GF-D8 (cell line): ENCODE data around the gene OR7G3.

Experiments used
- DNase-seq: peaks from one replicate; lab custom pipeline; 2025; lab: John Stamatoyannopoulos, UW

OR7G3 gene

DNA sequence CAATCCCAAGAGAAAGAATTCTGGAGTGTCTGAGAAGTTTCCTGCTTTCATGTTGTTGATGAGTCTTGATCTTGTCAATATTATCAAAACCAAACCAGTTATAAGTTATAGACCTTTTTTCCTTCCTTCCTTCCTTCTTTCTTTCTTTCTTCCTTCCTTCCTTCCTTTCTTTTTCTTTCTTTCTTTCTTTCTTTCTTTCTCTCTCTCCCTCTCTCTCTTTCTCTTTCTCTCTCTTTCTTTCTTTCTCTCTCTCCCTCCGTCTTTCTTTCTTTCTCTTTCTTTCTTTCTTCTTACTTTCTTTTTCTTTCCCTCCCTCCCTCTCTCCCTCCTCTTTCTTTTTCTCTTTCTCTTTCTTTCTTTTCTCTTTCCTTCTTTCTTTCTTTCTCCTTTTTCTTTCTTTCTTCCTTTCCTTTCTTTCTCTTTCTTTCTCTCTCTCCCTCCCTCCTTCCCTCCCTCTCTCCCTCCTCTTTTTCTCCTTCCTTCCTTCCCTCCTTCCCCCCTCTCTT lies at the start of gene OR7G3:
OR7G3 (minus strand) TSS at position 51 of the 506 bp plus-strand sequence; CDS start at position 51, 0 bp downstream.
- no peak for DNase-seq

DNA sequence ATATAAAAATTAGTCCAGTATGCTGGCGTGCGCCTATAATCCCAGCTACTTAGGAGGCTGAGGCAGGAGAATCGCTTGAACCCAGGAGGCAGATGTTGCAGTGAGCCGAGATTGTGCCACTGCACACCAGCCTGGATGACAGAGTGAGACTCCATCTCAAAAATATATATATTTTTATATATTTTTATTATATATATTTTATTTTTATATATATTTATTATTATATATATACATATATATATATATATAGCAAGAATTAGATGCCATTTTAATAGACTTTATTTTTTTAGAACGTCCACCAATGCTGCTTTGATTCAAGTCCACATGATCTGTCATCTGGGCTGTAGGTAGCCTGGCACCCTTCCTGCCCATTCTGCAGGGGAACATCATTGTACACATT lies 48.6 kb upstream of the OR7G3 start:
- DNase-seq = no peak

GRCh38 chr19:9171393-9171991 lies 44.7 kb upstream of the OR7G3 start:
- no peak for DNase-seq

- DNase-seq = no peak
Measured at GRCh38 chr19:9166846-9167245, 40.1 kb upstream of the OR7G3 start.

DNA sequence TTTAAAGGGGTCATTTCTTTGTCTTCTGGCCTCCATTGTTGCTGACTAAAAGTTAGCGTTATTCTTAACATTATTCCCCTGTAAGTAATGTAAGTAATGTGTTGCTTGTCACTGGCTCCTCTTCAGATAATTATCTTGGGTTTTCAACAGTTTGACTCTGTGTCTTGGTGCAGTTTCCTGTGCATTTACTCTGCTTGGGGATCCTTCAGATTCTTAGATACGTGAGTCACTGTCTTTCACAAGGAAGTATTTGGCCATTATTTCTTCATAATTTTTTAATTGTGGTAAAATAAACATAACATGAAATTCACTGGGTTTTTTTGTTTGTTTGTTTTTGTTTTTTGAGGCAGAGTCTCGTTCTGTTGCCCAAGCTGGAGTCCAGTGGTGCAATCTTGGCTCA lies 38.5 kb upstream of the OR7G3 start:
- no peak for DNase-seq

GRCh38 chr19:9161427-9161826 lies 34.7 kb upstream of the OR7G3 start:
- DNase-seq = no peak

- no peak for DNase-seq
Measured at GRCh38 chr19:9159891-9160290, 33.1 kb upstream of the OR7G3 start.

- no peak for DNase-seq
Measured at GRCh38 chr19:9156304-9156703, 29.6 kb upstream of the OR7G3 start.

- no peak for DNase-seq
Measured at GRCh38 chr19:9155591-9155990, 28.8 kb upstream of the OR7G3 start.

DNA sequence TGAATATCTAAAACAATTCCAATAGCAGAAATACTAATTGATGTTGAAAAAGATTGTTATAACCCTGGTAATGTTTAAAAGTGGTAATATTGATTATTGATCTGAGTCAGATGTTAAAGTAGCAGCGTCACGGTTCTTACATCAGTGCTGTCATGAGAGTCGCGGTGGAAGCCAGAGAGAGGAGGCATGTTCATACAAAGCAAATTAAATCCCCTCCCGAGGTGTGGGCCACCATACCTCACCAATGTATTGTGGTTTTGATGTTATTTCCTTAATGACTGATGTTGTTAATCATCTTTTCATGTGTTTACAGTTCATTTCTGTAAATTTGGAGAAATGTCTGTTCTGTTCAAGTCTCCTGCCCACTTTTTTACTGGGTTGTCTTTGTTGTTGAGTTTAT lies 24.6 kb upstream of the OR7G3 start:
- DNase-seq = no peak

DNA sequence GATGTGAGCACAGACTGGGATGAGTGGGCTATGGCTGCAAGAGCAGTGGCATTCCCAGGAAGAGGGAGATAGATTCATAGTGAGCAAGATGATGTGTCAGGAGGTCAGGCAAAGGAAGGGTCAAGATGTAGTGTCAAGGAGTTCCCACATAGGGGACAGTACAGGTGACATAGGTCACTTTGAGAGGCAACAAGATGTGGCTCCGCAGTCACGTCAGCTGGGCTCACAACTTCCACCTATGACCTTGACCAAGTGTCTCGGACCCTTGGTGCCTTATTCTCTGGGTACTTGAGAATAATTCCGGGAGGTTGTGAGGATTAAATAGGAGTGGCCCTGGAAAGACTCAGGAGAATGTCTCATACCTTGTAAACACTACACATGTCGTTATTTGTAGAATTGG lies 23.9 kb upstream of the OR7G3 start:
- DNase-seq = no peak

GRCh38 chr19:9149997-9150396 lies 23.2 kb upstream of the OR7G3 start:
- no peak for DNase-seq

DNA sequence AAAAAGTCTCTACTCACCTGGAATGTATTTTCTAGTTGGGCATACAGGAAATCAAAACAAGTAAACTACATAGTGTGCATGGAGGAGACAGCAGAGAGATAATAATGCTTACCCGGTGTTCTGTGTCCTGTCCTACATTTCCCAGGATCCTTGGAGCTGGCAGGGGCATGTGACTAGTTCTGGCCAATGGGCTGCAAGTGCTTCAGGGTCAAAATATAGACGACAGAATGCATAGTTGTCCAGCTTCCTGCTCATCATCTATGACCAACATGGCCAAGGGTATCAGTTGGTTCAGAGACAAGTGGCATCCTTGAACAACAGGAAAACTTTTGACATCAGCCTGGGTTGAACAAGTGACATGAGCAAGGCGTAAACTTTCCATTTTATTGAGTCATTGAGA lies 21.9 kb upstream of the OR7G3 start:
- no peak for DNase-seq

DNA sequence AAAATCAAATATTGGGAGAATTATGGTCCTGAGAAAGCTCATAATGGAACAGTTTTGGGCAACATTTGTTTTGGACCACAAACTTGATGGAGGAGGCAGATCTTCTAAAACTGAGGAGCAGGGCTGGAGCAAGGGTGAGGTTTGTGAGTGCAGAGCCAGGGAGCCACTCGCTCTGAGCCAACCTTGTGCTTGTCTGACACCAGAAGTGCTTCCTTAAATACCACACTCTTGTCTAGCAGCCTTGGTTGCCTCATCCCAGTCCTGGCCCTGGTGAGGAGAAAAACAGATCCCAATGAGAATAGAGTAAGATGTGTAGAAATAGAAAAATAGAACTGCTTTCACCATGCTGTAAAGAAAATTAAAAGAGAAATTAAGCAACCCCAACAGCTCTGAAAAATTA lies 20.1 kb upstream of the OR7G3 start:
- DNase-seq = no peak

- no peak for DNase-seq
Measured at GRCh38 chr19:9144920-9145319, 18.2 kb upstream of the OR7G3 start.

- DNase-seq = peak; percentile 84
Measured at GRCh38 chr19:9140159-9140874, 13.6 kb upstream of the OR7G3 start, which contains the start of gene ZNF317. Gene ZNF317 (plus strand): TSS chr19:9140397. CDS start chr19:9156017, 15,620 bp downstream.

GRCh38 chr19:9139609-9140158 lies 12.9 kb upstream of the OR7G3 start:
- no peak for DNase-seq

DNA sequence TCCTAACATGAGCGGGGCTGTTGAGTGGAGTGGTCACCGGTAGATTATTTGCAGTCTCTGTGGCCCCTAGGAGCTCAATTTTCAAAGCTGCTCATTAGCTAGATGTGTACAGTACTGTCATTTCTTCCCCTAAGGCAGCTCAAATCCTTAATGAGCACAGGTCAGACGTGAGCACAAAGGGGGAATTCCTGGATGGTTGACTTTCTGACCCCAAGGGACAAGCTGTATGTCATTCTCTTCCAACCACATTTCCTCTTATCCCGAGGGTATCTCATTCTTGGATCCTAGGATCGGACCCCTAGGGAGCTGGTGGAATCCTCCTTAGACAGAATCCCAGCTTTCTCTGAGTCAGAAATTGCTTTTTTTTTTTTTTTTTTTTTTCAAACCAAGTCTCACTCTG lies 5.7 kb upstream of the OR7G3 start:
- no peak for DNase-seq

DNA sequence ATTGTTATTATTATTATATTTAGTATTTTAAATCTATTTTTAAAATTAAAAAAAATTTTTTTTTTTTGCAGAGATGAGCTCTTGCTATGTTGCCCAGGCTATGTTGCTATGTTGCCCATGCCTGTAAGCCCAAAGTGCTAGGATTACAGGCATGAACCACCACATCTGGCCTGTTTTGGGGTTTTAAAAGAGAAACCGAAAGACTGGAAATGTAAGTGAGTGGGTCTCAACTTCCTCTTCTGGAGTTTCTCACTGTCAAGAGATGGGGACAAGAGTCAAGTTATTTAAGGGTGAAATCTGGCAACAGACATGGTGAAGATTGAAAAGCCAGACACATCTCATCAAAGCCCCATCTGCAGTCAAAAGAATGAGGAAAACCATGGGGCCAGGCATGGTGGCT lies 4.2 kb upstream of the OR7G3 start:
- DNase-seq = no peak

GRCh38 chr19:9128171-9128570 lies 1.4 kb upstream of the OR7G3 start:
- DNase-seq = no peak

DNA sequence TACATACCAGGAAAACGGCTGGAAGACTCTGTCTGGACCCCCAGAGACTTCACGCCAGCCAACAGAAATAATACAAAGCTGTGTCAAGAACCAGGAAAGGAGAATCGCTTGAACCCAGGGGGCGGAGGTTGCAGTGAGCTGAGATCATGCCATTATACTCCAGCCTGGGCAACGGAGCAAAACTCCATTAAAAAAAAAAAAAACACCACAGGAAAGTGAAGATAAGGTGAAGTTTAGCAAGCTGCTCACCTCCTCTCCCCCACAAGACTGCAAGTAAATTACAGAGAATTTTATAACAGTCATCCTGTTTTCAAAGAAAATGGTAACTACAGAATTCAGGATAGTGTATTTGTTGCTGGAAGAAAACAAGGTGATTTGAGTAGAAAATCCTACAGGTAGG lies 10.2 kb downstream of the OR7G3 start:
- no peak for DNase-seq

- no peak for DNase-seq
Measured at GRCh38 chr19:9115307-9115813, 11.4 kb downstream of the OR7G3 start, which contains the start of gene OR7G1. Gene OR7G1 (minus strand): TSS chr19:9115763. CDS start chr19:9115763, 0 bp downstream.

DNA sequence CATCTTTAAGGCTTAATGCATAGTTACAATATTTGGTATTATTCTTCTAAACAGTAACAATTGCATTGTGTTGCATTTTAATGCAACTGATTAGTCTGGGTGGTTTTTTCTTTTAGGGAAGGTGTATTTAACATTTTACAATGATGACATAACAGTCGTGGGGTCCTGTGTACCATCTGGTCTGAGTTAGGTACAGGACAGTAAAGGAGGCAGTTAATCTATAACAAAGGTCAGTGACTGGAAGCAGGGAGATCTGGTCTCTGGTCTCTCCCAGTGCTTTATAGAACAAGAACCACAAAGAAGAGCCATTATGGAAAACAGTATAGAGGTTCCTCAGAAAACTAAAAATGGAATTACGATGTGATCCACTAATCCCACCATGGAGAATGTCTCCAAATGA lies 16.8 kb downstream of the OR7G3 start:
- DNase-seq = no peak
